T-helper 1 cell treated with Interleukin-12 subunit alpha and Interleukin-12 subunit beta and Interleukin-4 antibody, amounts not matched to agents 30 μg/mL and 1 μg/mL, for 36 hours (primary cell): ENCODE measurements around the gene TMEM174.

ENCODE experiments used
- H3K27ac Mint-ChIP-seq: one replicate; pipeline ENCODE4 v1.8.0; 2021; ENCODE audit warnings: mild to moderate bottlenecking, mixed read lengths
- H3K27me3 Mint-ChIP-seq: one replicate; pipeline ENCODE4 v1.8.0; 2021; ENCODE audit warnings: low read depth, mixed read lengths
- H3K36me3 Mint-ChIP-seq: one replicate; pipeline ENCODE4 v1.8.0; 2021; ENCODE audit warnings: low read depth, mixed read lengths
- H3K4me1 Mint-ChIP-seq: one replicate; pipeline ENCODE4 v1.8.0; 2021; ENCODE audit warnings: low read depth, mixed read lengths
- H3K4me3 Mint-ChIP-seq: one replicate; pipeline ENCODE4 v1.8.0; 2021; ENCODE audit warnings: mild to moderate bottlenecking, moderate library complexity, mixed read lengths
- H3K9me3 Mint-ChIP-seq: one replicate; pipeline ENCODE4 v1.8.0; 2021; ENCODE audit warnings: mixed read lengths

Gene TMEM174

GRCh38 chr5:73171495-73171894 lies 1.5 kb upstream of the TMEM174 start:
- H3K36me3 Mint-ChIP-seq, result no peaks in the 10 kb centered on the region
- H3K4me1 Mint-ChIP-seq, result no peaks in the 10 kb centered on the region
- no peak overlapping the region for H3K27ac Mint-ChIP-seq
- peaks cover 53% of the 10 kb centered on the region for H3K27me3 Mint-ChIP-seq
- H3K4me3 Mint-ChIP-seq, result no peak overlapping the region
- peaks cover 3% of the 10 kb centered on the region for H3K9me3 Mint-ChIP-seq

GRCh38 chr5:73174100-73174815 lies 1.3 kb downstream of the TMEM174 start:
- no peak overlapping the region for H3K27ac Mint-ChIP-seq
- no peaks in the 10 kb centered on the region for H3K36me3 Mint-ChIP-seq
- H3K27me3 Mint-ChIP-seq, result peaks cover 47% of the 10 kb centered on the region
- no peaks in the 10 kb centered on the region for H3K9me3 Mint-ChIP-seq
- no peaks in the 10 kb centered on the region for H3K4me1 Mint-ChIP-seq
- no peak overlapping the region for H3K4me3 Mint-ChIP-seq

GRCh38 chr5:73176250-73176649 lies 3.3 kb downstream of the TMEM174 start:
- Mint-ChIP-seq H3K27ac (no peak overlapping the region), H3K36me3 (no peaks in the 10 kb centered on the region), H3K27me3 (peaks cover 41% of the 10 kb centered on the region), H3K9me3 (no peaks in the 10 kb centered on the region), H3K4me1 (no peaks in the 10 kb centered on the region), H3K4me3 (no peak overlapping the region)

GRCh38 chr5:73178265-73178664 lies 5.3 kb downstream of the TMEM174 start:
- H3K36me3 Mint-ChIP-seq, result no peaks in the 10 kb centered on the region
- H3K9me3 Mint-ChIP-seq, result no peaks in the 10 kb centered on the region
- H3K27ac Mint-ChIP-seq, result no peak overlapping the region
- H3K27me3 Mint-ChIP-seq, result peaks cover 53% of the 10 kb centered on the region
- no peaks in the 10 kb centered on the region for H3K4me1 Mint-ChIP-seq
- no peak overlapping the region for H3K4me3 Mint-ChIP-seq

- Mint-ChIP-seq H3K27me3 (peaks cover 50% of the 10 kb centered on the region), H3K27ac (no peak overlapping the region), H3K9me3 (peaks cover 4% of the 10 kb centered on the region), H3K4me1 (no peaks in the 10 kb centered on the region), H3K4me3 (no peak overlapping the region), H3K36me3 (no peaks in the 10 kb centered on the region)
Measured at GRCh38 chr5:73179730-73180129, 6.7 kb downstream of the TMEM174 start.

GRCh38 chr5:73180566-73180965 lies 7.6 kb downstream of the TMEM174 start:
- peaks cover 4% of the 10 kb centered on the region for H3K9me3 Mint-ChIP-seq
- H3K4me1 Mint-ChIP-seq, result no peaks in the 10 kb centered on the region
- no peaks in the 10 kb centered on the region for H3K36me3 Mint-ChIP-seq
- H3K27me3 Mint-ChIP-seq, result peaks cover 44% of the 10 kb centered on the region
- H3K27ac Mint-ChIP-seq, result no peak overlapping the region
- H3K4me3 Mint-ChIP-seq, result no peak overlapping the region

GRCh38 chr5:73182307-73182706 lies 9.3 kb downstream of the TMEM174 start:
- no peaks in the 10 kb centered on the region for H3K36me3 Mint-ChIP-seq
- peaks cover 4% of the 10 kb centered on the region for H3K9me3 Mint-ChIP-seq
- no peaks in the 10 kb centered on the region for H3K4me1 Mint-ChIP-seq
- peaks cover 34% of the 10 kb centered on the region for H3K27me3 Mint-ChIP-seq
- H3K27ac Mint-ChIP-seq, result no peak overlapping the region
- H3K4me3 Mint-ChIP-seq, result no peak overlapping the region

- Mint-ChIP-seq H3K9me3 (peaks cover 4% of the 10 kb centered on the region), H3K4me3 (no peak overlapping the region), H3K36me3 (no peaks in the 10 kb centered on the region), H3K27ac (no peak overlapping the region), H3K4me1 (no peaks in the 10 kb centered on the region), H3K27me3 (peaks cover 35% of the 10 kb centered on the region)
Measured at GRCh38 chr5:73183000-73183399, 10.0 kb downstream of the TMEM174 start.

GRCh38 chr5:73183481-73183891 lies 10.5 kb downstream of the TMEM174 start:
- H3K4me3 Mint-ChIP-seq, result no peak overlapping the region
- peaks cover 33% of the 10 kb centered on the region for H3K27me3 Mint-ChIP-seq
- H3K4me1 Mint-ChIP-seq, result no peaks in the 10 kb centered on the region
- peaks cover 4% of the 10 kb centered on the region for H3K9me3 Mint-ChIP-seq
- H3K36me3 Mint-ChIP-seq, result no peaks in the 10 kb centered on the region
- H3K27ac Mint-ChIP-seq, result no peak overlapping the region

- Mint-ChIP-seq H3K36me3 (no peaks in the 10 kb centered on the region), H3K27ac (no peak overlapping the region), H3K9me3 (peaks cover 4% of the 10 kb centered on the region), H3K4me1 (no peaks in the 10 kb centered on the region), H3K27me3 (peaks cover 32% of the 10 kb centered on the region), H3K4me3 (no peak overlapping the region)
Measured at GRCh38 chr5:73186976-73187375, 14.0 kb downstream of the TMEM174 start.

GRCh38 chr5:73188764-73189531 lies 16.0 kb downstream of the TMEM174 start:
- Mint-ChIP-seq H3K27me3 (peaks cover 23% of the 10 kb centered on the region), H3K4me3 (no peak overlapping the region)

GRCh38 chr5:73189871-73190376 lies 16.9 kb downstream of the TMEM174 start:
- Mint-ChIP-seq H3K4me3 (no peak overlapping the region), H3K27ac (no peak overlapping the region), H3K36me3 (no peaks in the 10 kb centered on the region), H3K9me3 (no peaks in the 10 kb centered on the region), H3K27me3 (peaks cover 23% of the 10 kb centered on the region), H3K4me1 (no peaks in the 10 kb centered on the region)

More at GRCh38 chr5:73188764-73189531, 16.0 kb downstream of the TMEM174 start:
- Mint-ChIP-seq H3K9me3 (peaks cover 4% of the 10 kb centered on the region), H3K36me3 (no peaks in the 10 kb centered on the region), H3K27ac (no peak overlapping the region), H3K4me1 (no peaks in the 10 kb centered on the region)

GRCh38 chr5:73192370-73192769 lies 19.4 kb downstream of the TMEM174 start:
- no peak overlapping the region for H3K4me3 Mint-ChIP-seq

GRCh38 chr5:73193592-73193991 lies 20.6 kb downstream of the TMEM174 start:
- Mint-ChIP-seq H3K4me3 (no peak overlapping the region), H3K4me1 (no peaks in the 10 kb centered on the region), H3K36me3 (no peaks in the 10 kb centered on the region), H3K27ac (no peak overlapping the region), H3K9me3 (no peaks in the 10 kb centered on the region), H3K27me3 (peaks cover 35% of the 10 kb centered on the region)

More at GRCh38 chr5:73192370-73192769, 19.4 kb downstream of the TMEM174 start:
- peaks cover 35% of the 10 kb centered on the region for H3K27me3 Mint-ChIP-seq
- no peak overlapping the region for H3K27ac Mint-ChIP-seq
- H3K36me3 Mint-ChIP-seq, result no peaks in the 10 kb centered on the region
- no peaks in the 10 kb centered on the region for H3K9me3 Mint-ChIP-seq
- no peaks in the 10 kb centered on the region for H3K4me1 Mint-ChIP-seq

- Mint-ChIP-seq H3K4me1 (no peaks in the 10 kb centered on the region), H3K27me3 (peaks cover 39% of the 10 kb centered on the region), H3K9me3 (no peaks in the 10 kb centered on the region), H3K36me3 (no peaks in the 10 kb centered on the region), H3K27ac (no peak overlapping the region), H3K4me3 (no peak overlapping the region)
Measured at GRCh38 chr5:73196201-73196600, 23.2 kb downstream of the TMEM174 start.
